GM19025 (cell line): ENCODE measurements around the gene SH3PXD2A.
"Not testable (repeated sequence)": the region's sequence is repeated elsewhere in the genome, so short reads cannot be mapped to it uniquely, and the experiment has no call there.

Experiments used
- ATAC-seq: cut with Tn5 transposase; IDR thresholded peaks from one replicate; pipeline ENCODE4 v1.9.1; 2021; ENCODE audit warnings: mild to moderate bottlenecking, low read depth, moderate library complexity; ENCODE audit not compliant: unreplicated experiment

Gene SH3PXD2A

DNA sequence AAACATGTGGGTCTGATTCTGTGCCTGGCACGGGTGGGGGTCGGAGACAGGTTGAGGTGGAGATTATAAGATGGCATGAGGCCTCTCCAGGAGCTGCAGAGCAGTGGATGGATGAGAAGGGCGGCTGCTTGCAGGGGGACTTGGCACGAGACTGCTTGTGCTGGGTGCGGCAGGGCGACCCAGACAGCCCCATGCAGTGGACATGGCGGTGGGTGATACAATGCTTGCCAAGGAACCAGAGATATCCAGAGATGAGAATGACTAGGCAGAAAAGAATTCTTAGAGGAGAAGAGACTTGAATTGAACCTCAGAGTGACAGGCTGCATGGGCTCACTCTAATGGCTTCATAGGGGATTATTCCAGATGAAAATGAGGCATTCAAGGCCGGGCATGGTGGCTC, 216.4 kb downstream of the SH3PXD2A start:
- no peak for ATAC-seq

DNA sequence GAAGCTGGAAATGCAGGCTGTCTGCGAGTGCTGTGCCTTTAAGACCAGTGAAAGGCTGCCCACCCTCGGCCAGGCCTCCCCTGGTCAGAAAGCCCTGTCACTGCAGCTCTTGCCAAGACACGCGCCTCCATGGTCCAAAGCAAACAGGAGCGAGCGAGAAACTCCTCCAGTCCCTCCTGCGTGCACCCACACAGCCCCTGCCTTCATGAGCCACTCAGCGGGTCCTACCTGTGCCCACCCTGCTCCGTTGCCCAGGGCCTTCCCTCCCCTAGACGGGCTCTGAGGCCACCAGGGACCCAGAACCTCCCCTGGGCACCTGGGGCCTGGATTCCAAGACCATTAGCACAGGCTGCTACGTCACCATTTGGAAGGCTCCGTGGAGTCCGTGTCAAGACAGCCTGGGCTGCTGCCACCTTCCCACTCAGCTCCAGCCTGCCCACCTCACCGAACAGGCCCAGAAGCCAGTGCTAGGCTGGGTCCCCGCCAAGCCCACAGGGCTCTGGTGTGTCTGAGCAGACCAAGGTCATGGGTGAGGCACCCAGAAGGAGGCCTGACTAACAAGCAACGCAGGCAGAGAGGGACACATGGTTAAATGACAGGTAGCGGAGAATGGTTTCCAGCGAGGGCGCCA, 217.3 kb downstream of the SH3PXD2A start:
- no peak for ATAC-seq

GRCh38 chr10:103637011-103637410, 218.4 kb downstream of the SH3PXD2A start:
- no peak for ATAC-seq

- no peak for ATAC-seq
These were observed 218.9 kb downstream of the SH3PXD2A start for GRCh38 chr10:103636492-103636891.

- no peak for ATAC-seq
These were observed 219.8 kb downstream of the SH3PXD2A start for GRCh38 chr10:103635580-103635979.

GRCh38 chr10:103633846-103634245, 221.5 kb downstream of the SH3PXD2A start:
- no peak for ATAC-seq

GRCh38 chr10:103632871-103633270, 222.5 kb downstream of the SH3PXD2A start:
- ATAC-seq, result not testable (repeated sequence)

GRCh38 chr10:103632247-103632642, 223.1 kb downstream of the SH3PXD2A start:
- ATAC-seq, result no peak

DNA sequence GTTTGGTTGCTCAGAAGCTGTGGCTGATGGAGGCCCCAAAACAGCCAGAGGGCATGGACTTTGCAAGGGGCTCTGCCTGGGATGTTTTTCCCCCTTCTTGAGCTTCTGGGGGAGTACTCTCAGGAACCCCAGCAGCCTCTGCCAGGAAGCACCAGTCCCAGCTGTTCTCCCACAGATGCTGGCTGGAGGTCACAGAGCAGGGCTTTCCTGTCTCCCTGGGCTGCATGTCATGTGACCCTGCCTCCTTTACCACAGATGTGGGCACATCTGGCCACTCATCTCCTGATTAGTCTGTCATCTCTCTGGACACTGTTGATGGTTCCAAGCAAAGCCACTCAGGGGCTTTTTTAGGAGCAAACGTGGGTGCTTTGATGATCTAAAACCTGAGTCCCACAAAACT, 225.2 kb downstream of the SH3PXD2A start:
- no peak for ATAC-seq

- ATAC-seq, result no peak
These were observed 225.8 kb downstream of the SH3PXD2A start for GRCh38 chr10:103629581-103629980.

DNA sequence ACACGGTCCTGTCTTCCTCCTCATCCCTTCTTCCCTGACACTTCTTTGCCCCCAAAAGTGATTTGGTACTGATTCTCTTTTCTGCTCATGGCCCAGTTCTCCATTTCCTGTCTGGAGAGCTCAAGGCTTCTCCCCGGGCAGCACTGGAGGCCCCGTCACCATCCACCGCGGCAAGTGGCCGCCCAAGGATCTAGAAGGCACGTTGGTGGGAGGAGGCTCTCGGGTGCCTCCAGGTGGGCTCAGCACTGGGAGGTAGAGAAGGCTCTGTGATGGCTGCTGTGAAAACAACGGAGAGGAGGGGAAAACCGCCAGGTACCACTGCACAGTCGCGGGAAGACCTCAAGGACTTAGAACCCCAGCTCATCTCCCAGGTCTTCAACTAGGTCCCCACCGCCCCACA, 227.5 kb downstream of the SH3PXD2A start:
- ATAC-seq, result no peak

- ATAC-seq, result no peak
These were observed 228.1 kb downstream of the SH3PXD2A start for GRCh38 chr10:103627111-103627892.

DNA sequence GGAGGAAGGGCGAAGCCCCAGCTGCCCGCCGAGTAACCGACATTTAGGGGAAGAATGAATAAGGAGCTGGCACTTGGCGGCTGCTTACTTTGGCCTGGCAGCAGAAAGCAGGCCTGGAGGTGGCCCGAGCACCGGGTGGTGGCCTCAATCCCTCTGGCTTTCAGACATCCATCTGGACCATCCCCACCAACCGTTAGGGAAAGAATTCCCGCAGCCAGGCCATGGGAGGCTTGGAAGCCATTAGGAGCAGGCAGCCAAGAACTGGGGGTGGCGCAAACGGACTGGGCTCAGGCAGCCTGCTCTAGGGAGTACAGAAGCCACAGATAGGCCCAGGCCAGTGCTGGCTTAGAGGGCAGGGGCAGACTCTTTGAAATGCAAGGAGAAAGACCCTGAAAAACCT, 229.2 kb downstream of the SH3PXD2A start:
- ATAC-seq, result no peak

GRCh38 chr10:103622935-103623574, 232.3 kb downstream of the SH3PXD2A start:
- ATAC-seq, result no peak

- no peak for ATAC-seq
These were observed 233.1 kb downstream of the SH3PXD2A start for GRCh38 chr10:103622286-103622685.

GRCh38 chr10:103621783-103622125, 233.6 kb downstream of the SH3PXD2A start:
- no peak for ATAC-seq

- ATAC-seq, result no peak
These were observed 234.2 kb downstream of the SH3PXD2A start for GRCh38 chr10:103620891-103621782.

DNA sequence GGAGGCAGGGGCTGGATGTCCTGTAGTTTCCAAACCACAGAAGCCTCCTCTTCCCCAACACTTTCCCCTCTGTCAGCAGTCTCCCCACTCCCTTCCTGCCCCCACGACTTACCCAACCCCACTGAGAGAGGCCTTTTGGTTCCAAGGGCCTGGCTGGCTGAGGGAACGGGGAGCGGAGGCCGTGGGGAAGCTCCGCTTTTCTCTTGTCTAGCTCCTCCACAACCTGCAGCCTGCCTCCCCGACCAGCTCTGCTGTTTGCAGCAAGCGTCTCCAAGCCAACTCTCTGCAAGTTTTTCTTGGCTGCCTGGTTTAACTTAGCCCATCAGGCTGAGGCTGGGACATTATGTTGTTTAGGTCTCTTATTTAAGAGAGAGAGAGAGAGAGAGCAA, 235.0 kb downstream of the SH3PXD2A start:
- no peak for ATAC-seq

DNA sequence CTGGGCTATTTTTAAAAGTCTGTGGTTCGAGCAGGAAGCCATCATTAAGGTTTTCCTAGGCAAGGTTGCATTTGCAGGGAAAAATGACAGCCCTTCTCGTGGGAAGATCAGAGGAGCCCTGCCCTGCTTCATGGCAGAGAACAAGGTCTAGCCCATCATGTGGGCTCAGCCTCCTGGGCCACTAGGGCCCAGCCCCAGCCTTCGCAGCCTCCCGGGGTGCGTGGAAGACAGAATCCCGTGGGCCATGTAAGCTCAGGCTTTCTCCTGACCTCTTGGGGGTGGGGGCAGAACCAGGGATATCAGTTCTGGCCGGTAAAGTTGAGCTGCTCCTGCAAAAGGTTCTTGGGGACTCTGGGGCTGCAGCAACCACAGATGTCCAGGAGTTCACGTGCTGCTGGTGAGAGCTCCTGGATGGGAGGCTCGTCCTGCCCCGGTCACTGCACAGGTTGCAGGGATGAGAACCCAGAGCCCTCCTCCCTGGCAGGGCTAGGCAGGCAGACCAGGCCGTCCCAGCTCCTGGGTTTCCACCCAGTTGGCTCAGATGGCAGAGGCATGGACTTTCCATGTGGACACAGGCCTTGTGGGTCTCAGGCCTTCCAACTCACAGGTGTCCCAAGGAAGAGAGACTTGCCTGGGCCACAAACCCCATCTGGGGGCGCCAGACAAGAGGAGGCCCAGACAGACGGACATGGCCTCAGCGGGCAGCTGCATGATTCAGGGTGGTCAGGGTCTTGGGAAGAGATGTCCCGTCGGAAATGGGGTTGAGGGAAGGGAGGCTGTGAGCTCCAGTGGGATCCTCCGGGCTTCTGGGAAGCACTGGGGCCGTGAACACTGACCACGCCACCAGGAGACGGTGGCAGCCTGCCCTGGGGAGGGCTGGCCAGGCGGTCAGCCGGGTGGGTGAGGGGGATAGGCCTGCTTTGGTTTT, 235.7 kb downstream of the SH3PXD2A start:
- no peak for ATAC-seq
